Lower leg skin (tissue), 4 donors: ENCODE results near the gene TMEM123. TPM values are rescaled to one million over a fixed set of nuclear protein-coding genes. Genes with fewer than 3 reads are reported as not detected.

Experiments used
- DNase-seq, 2 donors: peaks; one replicate each; pipeline ENCODE4 v3.0.0-alpha.2; 2019; ENCODE audit warnings: low spot score in 2 of 2
- H3K4me3 ChIP-seq: fragments of 200-600 bp; sonication (generic); 2 replicates; pipeline ENCODE4 v1.5.1; 2017; ENCODE audit warnings: mild to moderate bottlenecking, low read depth; ENCODE audit not compliant: poor library complexity, severe bottlenecking
- CTCF ChIP-seq, 3 donors: fragments of 450-650 bp; IDR thresholded peaks; one replicate each; pipeline ENCODE4 v1.5.1; 2016; ENCODE audit warnings: antibody characterized with exemption in 3 of 3, mild to moderate bottlenecking in 3 of 3, moderate library complexity in 2 of 3
- POLR2A ChIP-seq, 2 donors: fragments of 450-650 bp; IDR thresholded peaks; one replicate each; pipeline ENCODE4 v1.6.1; 2016 to 2017; ENCODE audit warnings: antibody characterized with exemption in 2 of 2, mild to moderate bottlenecking in 1 of 2, moderate library complexity in 1 of 2
- WGBS, 2 donors: methylation state at CpG; one replicate each; pipeline ENCODE4 v1.1.5; 2018; 5-methylcytosine and 5-hydroxymethylcytosine counted together
- intact Hi-C: fragments of 100-400 bp; cut with DNase I; formaldehyde crosslinking; loops from one replicate; pipeline ENCODE4 v1.15.0; 2023; ENCODE audit warnings: low total_unique reads
- total RNA-seq, 4 donors: library from RNA; depleted of rRNA; stranded (reverse); fragments of >200 nt; gene quantifications; one replicate each; pipeline ENCODE4 v1.1.0, GENCODE V29; 2016

Gene TMEM123
- total RNA-seq, 4 donors from 2014 or later, result 158 to 250 (median 206) TPM

- no peak overlapping the region for H3K4me3 ChIP-seq
- intact Hi-C loops, result no loop called here
- TF ChIP-seq POLR2A (IDR thresholded peaks at IDR 0.05), result no peak
- no peak for TF ChIP-seq CTCF (IDR thresholded peaks at IDR 0.05)
- no peak for DNase-seq
- 26 to 29% methylated on average over 6 of the region's 6 CpGs for WGBS, 2 donors
These were observed 85.2 kb downstream of the TMEM123 start for GRCh38 chr11:102367364-102367763.

- 80 to 95% methylated on average over 1 of the region's 1 CpG for WGBS, 2 donors
- no peak for TF ChIP-seq CTCF (IDR thresholded peaks at IDR 0.05)
- TF ChIP-seq POLR2A (IDR thresholded peaks at IDR 0.05), result no peak
- intact Hi-C loops, result no loop called here
- DNase-seq, result no peak
- H3K4me3 ChIP-seq, result no peak overlapping the region
These were observed 87.6 kb downstream of the TMEM123 start for GRCh38 chr11:102364991-102365390.

GRCh38 chr11:102361086-102362031 is 91.2 kb downstream of the TMEM123 start:
- no peak for DNase-seq
- intact Hi-C loops, result no loop called here
- TF ChIP-seq POLR2A (IDR thresholded peaks at IDR 0.05) (no peak), CTCF (IDR thresholded peaks at IDR 0.05) (no peak)
- 88 to 95% methylated on average over 5 of the region's 5 CpGs for WGBS, 2 donors
- H3K4me3 ChIP-seq, result no peak overlapping the region

GRCh38 chr11:102360681-102361080 is 91.9 kb downstream of the TMEM123 start:
- no peak for DNase-seq
- intact Hi-C loops, result no loop called here
- H3K4me3 ChIP-seq, result no peak overlapping the region
- WGBS, 2 donors, result 92 to 93% methylated on average over 3 of the region's 3 CpGs
- TF ChIP-seq POLR2A (IDR thresholded peaks at IDR 0.05), result no peak
- TF ChIP-seq CTCF (IDR thresholded peaks at IDR 0.05), result no peak

- intact Hi-C loops, result no loop called here
- no peak for DNase-seq
- TF ChIP-seq POLR2A (IDR thresholded peaks at IDR 0.05), result no peak
- no peak for TF ChIP-seq CTCF (IDR thresholded peaks at IDR 0.05)
- H3K4me3 ChIP-seq, result no peak overlapping the region
- WGBS, 2 donors, result 77 to 78% methylated on average over 3 of the region's 3 CpGs
These were observed 93.2 kb downstream of the TMEM123 start for GRCh38 chr11:102359372-102359771.
